Measurements from ENCODE around the gene BNC2.

The BNC2 gene

DNA sequence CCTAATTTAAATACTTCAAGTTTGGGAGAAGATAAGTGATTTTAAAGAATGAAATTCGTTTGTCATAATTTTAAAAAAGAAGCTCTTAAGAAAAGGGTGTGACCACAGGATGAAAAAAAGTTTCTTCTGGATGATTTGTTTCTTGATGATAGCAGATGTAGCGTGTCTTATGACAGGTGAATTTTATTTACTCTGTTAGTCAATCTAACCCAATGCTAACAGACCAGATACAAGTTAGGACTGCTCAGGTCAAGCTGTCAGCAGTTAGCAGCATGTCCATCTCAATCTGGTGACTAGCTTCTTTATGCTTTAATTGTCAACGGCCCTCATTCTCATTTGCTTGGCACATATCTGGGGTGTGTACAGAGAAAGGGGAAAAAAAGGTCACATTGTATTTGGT is 456.0 kb downstream of the BNC2 start:
- TF ChIP-seq, protein P1, sequence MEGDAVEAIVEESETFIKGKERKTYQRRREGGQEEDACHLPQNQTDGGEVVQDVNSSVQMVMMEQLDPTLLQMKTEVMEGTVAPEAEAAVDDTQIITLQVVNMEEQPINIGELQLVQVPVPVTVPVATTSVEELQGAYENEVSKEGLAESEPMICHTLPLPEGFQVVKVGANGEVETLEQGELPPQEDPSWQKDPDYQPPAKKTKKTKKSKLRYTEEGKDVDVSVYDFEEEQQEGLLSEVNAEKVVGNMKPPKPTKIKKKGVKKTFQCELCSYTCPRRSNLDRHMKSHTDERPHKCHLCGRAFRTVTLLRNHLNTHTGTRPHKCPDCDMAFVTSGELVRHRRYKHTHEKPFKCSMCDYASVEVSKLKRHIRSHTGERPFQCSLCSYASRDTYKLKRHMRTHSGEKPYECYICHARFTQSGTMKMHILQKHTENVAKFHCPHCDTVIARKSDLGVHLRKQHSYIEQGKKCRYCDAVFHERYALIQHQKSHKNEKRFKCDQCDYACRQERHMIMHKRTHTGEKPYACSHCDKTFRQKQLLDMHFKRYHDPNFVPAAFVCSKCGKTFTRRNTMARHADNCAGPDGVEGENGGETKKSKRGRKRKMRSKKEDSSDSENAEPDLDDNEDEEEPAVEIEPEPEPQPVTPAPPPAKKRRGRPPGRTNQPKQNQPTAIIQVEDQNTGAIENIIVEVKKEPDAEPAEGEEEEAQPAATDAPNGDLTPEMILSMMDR (conservative IDR thresholded peaks at IDR 0.05; ENCODE audit: low read length) = no peak
- TF ChIP-seq EZH2phosphoT487 (IDR thresholded peaks at IDR 0.05; ENCODE audit: borderline replicate concordance) = no peak
- no peaks in the 10 kb centered on the region for H3K79me2 ChIP-seq (ENCODE audit: insufficient read depth, low read length)
- H3K4me2 ChIP-seq (ENCODE audit: low read depth, low read length, poor library complexity, severe bottlenecking) = no peak overlapping the region
- H2AFZ ChIP-seq (ENCODE audit: low read length) = no peak overlapping the region
- no peak overlapping the region for H3K4me3 ChIP-seq (ENCODE audit: low read length, poor library complexity, severe bottlenecking)
- H3F3A ChIP-seq (ENCODE audit: low read depth) = no peaks in the 10 kb centered on the region
- H3K27me3 ChIP-seq (ENCODE audit: insufficient read depth, low read length, poor library complexity, severe bottlenecking) = no peaks in the 10 kb centered on the region
- peaks cover 3% of the 10 kb centered on the region for H3K4me1 ChIP-seq (ENCODE audit: insufficient read depth, low read length, poor library complexity, severe bottlenecking)
- no peaks in the 10 kb centered on the region for H3K9me2 ChIP-seq (replicated peaks; ENCODE audit: low read depth, low read length)
- H3K9ac ChIP-seq (ENCODE audit: low read depth, low read length, poor library complexity, severe bottlenecking) = no peak overlapping the region
- H4K20me1 ChIP-seq (ENCODE audit: insufficient read depth, low read length, poor library complexity, severe bottlenecking) = no peaks in the 10 kb centered on the region
- no peaks in the 10 kb centered on the region for H3K36me3 ChIP-seq (ENCODE audit: insufficient read depth, low read length)
- H3K9me3 ChIP-seq (ENCODE audit: insufficient read depth, low read depth, low read length) = no peaks in the 10 kb centered on the region

DNA sequence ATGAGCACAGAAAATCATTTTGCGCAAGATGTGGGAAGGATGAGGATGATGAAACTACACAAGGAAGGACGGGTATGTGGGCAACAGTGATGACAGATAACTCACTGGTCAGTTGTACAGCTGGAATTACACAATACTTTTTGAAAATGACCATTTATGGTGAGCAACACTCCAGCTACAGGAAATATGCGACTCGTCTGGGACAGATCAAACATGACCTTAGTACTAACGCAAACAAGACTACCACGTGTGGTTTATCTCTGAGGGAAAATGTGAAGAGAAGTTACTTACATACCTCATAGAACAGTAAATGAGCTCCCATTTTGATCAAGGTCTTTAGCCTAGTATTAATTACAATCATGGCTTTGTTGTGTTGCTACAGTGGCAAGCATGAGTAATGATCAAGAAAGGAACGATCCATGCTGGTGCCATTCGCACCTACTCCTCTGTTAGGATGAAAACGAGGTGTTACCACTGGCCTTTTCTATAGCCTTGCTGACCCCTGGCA is 456.9 kb downstream of the BNC2 start:
- no peaks in the 10 kb centered on the region for H3K27me3 ChIP-seq (ENCODE audit: insufficient read depth, low read length, poor library complexity, severe bottlenecking)
- no peaks in the 10 kb centered on the region for H3F3A ChIP-seq (ENCODE audit: low read depth)
- TF ChIP-seq EZH2phosphoT487 (IDR thresholded peaks at IDR 0.05; ENCODE audit: borderline replicate concordance) = no peak
- TF ChIP-seq, protein P1 (conservative IDR thresholded peaks at IDR 0.05; ENCODE audit: low read length) = no peak
- H3K4me2 ChIP-seq (ENCODE audit: low read depth, low read length, poor library complexity, severe bottlenecking) = no peak overlapping the region
- H3K79me2 ChIP-seq (ENCODE audit: insufficient read depth, low read length) = no peaks in the 10 kb centered on the region
- no peaks in the 10 kb centered on the region for H3K36me3 ChIP-seq (ENCODE audit: insufficient read depth, low read length)
- H3K4me3 ChIP-seq (ENCODE audit: low read length, poor library complexity, severe bottlenecking) = no peak overlapping the region
- H3K9ac ChIP-seq (ENCODE audit: low read depth, low read length, poor library complexity, severe bottlenecking) = no peak overlapping the region
- no peaks in the 10 kb centered on the region for H3K9me2 ChIP-seq (replicated peaks; ENCODE audit: low read depth, low read length)
- no peaks in the 10 kb centered on the region for H3K9me3 ChIP-seq (ENCODE audit: insufficient read depth, low read depth, low read length)
- H2AFZ ChIP-seq (ENCODE audit: low read length) = no peak overlapping the region
- H3K4me1 ChIP-seq (ENCODE audit: insufficient read depth, low read length, poor library complexity, severe bottlenecking) = peaks cover 3% of the 10 kb centered on the region
- H4K20me1 ChIP-seq (ENCODE audit: insufficient read depth, low read length, poor library complexity, severe bottlenecking) = no peaks in the 10 kb centered on the region

DNA sequence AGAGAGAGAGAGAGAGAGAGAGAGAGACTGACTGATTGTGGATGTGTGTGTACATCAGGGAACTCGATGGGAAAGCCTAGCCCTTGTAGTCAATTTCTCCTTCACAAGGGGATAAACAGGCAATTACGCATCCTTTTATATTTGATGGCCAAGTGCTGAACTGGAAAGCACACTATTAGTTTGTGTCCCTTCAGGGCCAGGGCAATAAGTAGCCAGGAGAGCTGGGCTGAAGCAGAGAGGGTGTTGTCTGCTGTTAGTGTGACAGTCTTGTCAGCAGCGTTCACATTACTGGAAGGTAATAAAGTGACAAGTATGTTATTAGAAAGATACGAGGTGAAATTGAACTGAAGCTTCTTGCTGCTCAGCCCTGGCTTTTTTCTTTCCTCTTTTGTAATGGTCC is 457.7 kb downstream of the BNC2 start:
- Histone ChIP-seq H3K9me3 (ENCODE audit: insufficient read depth, low read depth, low read length) (no peaks in the 10 kb centered on the region), H3K36me3 (ENCODE audit: insufficient read depth, low read length) (no peaks in the 10 kb centered on the region), H4K20me1 (ENCODE audit: insufficient read depth, low read length, poor library complexity, severe bottlenecking) (no peaks in the 10 kb centered on the region), H3K79me2 (ENCODE audit: insufficient read depth, low read length) (no peaks in the 10 kb centered on the region), H3K27me3 (ENCODE audit: insufficient read depth, low read length, poor library complexity, severe bottlenecking) (no peaks in the 10 kb centered on the region), H3K4me2 (ENCODE audit: low read depth, low read length, poor library complexity, severe bottlenecking) (no peak overlapping the region), H3K4me3 (ENCODE audit: low read length, poor library complexity, severe bottlenecking) (no peak overlapping the region), H2AFZ (ENCODE audit: low read length) (no peak overlapping the region), H3F3A (ENCODE audit: low read depth) (no peaks in the 10 kb centered on the region), H3K9ac (ENCODE audit: low read depth, low read length, poor library complexity, severe bottlenecking) (no peak overlapping the region), H3K4me1 (ENCODE audit: insufficient read depth, low read length, poor library complexity, severe bottlenecking) (peaks cover 3% of the 10 kb centered on the region), H3K9me2 (replicated peaks; ENCODE audit: low read depth, low read length) (no peaks in the 10 kb centered on the region)
- no peak for TF ChIP-seq EZH2phosphoT487 (IDR thresholded peaks at IDR 0.05; ENCODE audit: borderline replicate concordance)
- TF ChIP-seq, protein P1 (conservative IDR thresholded peaks at IDR 0.05; ENCODE audit: low read length) = no peak

Measured in Loucy (cell line).